HG02943 (cell line): ENCODE results near the gene ECM1.

ENCODE experiments used
- ATAC-seq: cut with Tn5 transposase; IDR thresholded peaks from one replicate; pipeline ENCODE4 v1.9.1; 2021; ENCODE audit warnings: mild to moderate bottlenecking, low read depth, moderate library complexity; ENCODE audit not compliant: unreplicated experiment

ECM1 gene

DNA sequence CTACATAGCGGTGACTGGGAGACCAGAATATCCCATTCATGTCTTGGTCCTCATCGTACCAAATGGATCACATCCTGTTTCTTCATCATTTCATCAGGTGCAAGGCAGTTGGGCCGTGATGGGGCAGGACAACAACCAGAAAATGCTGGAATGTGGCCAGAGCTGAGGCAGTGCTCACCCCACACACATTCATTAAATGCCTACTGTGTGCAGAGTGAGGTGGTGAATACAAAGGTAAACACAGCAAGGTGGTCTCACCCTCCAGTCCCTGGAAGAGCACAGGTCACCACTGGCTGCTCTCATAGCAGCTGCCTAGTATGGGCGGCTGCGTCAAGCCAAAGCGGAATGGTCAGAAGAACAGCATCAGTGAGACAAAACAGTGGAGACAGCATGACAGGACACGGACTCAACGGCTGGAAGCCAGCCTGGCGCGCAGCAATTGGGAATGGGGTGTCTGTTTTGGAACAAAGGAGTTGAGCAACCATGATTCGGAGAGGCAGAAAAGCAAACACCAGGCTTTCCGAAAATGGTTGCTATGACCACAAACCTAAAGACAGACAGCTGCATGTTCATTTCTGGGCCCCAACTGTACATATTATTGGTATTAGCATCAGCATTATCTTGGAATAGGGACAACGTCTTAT lies 35.7 kb downstream of the ECM1 start:
- no peak for ATAC-seq

DNA sequence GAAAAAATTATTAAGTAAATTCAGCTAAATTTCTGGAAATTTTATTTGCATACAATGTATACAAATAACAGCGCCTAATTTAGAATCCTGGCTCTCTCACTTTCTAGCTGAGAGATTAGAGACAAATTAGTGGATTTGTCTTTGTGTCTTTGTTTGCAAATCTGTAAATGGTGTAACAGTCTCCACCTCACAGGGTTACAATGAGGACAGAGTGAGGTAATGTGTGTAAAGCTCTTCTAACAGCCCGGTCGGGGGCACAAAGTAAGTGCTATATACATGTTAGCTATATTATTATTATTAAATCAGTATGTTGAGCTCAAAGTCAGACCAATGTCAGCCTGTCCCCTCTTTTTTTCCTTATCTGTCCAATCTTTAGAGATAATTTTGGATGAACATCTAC lies 36.3 kb downstream of the ECM1 start:
- no peak for ATAC-seq

DNA sequence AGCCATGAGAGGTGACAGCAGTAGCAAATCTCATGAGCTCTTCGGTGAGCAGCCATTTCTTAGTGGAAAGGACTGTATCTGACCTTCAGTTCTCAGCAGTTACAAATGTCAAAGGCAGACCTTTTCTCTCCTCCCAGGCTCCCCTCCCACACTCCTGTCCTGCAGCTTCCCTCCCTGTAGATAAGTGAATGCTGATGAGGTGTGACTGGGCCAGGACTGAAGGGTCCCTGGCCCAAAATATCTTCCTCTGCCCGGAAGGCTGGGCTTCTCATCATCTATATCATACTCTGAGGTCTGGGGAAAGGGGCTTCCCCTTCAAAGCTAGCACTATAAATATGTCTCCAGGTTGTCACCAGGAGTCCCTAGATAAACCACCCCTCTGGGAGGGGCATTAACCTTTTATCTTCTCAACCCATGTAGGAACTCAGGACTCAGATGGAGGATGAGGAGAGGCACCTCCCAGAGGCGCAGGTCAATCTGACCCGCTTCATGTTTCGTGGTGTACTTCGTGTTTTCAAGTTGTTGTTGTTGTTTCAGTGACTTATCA lies 37.6 kb downstream of the ECM1 start:
- ATAC-seq = no peak

DNA sequence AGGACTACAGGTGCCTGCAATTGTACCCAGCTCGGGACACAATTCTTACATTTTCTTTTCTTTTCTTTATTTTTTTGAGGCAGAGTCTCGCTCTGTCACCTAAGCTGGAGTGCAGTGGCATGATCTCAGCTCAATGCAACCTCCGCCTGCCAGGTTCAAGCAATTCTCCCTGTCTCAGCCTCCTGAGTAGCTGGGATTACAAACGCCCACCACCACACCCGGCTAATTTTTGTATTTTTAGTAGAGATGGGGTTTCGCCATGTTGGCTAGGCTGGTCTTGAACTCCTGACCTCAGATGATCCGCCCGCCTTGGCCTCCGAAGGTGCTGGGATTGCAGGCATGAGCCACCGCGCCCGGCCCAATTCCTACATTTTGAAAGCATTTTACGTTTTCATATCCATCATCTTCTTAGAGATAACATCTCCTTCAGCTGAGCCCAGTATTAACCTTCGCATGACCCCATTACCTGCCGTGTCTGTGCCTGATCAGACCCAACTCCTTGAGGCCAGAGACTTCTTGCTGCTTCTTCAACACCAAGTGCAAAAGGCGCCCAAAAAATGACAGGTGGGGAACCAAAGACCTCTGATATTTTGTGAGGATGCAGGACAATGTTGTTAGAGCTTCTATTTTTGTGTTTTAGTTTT lies 38.5 kb downstream of the ECM1 start:
- no peak for ATAC-seq

DNA sequence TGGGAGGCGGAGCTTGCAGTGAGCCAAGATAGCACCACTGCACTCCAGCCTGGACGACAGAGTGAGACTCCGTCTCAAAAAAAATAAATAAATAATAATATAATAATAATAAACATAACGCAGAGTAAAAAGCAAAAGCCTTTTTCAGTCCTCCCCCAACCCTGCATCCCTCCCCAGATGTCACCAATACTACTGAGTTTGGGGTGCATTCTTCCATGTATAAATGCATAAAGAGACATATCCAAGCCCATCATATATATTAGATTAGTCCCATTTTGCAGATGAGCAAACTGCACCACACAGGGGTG lies 40.4 kb downstream of the ECM1 start:
- ATAC-seq = no peak

DNA sequence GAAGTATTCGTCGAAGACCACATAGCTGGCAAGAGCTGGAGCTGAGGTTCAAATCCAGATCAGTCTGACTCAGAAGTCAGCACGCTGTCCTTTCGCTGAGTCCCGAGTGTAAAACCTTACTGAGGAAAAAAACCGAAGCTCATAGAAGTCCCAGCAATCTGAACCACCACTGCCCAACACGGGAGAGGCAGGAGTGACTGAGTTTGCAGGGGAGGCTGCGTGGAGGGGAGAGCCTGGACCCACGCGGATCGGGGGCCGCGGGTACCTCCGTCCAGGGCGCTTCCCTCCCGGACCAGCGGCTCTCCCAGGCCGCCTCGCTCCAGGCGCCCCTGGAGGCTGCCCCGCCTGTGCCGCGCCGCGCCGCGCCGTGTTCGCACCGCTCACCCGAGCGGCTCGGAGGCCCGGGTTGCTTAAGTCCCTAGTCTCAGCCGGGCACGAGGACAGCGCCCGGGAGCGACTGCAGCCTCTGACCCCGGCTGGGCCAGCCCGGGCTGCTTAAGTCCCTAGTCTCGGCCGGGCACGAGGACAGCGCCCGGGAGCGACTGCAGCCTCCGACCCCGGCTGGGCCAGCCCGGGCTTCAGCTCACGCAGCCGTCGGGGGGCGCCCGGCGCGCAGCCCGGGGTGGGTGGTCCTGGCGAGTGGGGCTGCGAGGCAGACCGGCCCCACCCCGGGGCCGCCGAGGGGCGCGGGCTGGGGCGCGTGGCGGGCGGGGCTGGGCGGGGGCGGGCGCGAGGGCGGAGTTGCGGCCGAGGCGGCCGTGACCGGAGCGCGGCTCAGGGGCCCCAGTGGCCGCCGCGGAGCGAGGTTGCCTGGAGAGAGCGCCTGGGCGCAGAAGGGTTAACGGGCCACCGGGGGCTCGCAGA lies 41.0 kb downstream of the ECM1 start, which contains the start of gene ADAMTSL4:
ADAMTSL4 (plus strand) TSS at position 777 of the 864 bp plus-strand sequence. CDS start 2,881 bp downstream, outside the sequence.
- no peak for ATAC-seq

DNA sequence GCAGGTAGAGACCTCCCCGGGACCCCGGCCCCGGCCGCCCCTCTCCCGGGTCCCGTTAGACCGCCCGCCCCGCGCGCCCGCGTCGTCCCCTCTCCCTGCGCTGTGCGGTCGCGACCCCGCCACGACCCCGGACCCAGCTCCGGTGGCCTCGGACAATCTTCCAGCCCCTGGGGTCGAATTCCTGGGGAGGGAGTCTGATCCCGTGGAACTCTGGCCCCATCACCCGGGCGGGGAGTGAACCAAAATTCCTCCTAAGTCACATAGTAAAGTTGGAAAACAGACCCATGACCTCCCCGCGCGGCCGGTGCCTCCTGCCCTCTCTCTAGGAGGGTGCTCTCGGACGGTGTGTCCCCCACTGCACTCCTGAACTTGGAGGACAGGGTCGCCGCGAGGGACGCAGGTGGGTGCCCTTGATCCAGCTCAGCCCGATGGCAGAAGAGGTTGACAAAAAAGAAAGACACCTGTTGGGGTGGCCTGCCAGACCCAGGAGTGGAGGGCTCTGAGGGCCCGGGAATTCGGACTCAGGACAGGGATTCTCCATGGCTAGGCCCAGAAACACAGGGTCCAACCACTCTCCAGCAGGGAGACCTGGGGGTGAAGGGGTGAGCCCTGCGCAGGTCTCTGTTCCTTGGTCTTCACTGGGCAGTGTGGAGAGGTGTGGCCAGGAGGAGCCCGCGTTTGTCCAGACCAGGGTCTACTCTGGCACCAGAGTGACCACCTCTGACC lies 41.8 kb downstream of the ECM1 start:
- ATAC-seq = no peak

DNA sequence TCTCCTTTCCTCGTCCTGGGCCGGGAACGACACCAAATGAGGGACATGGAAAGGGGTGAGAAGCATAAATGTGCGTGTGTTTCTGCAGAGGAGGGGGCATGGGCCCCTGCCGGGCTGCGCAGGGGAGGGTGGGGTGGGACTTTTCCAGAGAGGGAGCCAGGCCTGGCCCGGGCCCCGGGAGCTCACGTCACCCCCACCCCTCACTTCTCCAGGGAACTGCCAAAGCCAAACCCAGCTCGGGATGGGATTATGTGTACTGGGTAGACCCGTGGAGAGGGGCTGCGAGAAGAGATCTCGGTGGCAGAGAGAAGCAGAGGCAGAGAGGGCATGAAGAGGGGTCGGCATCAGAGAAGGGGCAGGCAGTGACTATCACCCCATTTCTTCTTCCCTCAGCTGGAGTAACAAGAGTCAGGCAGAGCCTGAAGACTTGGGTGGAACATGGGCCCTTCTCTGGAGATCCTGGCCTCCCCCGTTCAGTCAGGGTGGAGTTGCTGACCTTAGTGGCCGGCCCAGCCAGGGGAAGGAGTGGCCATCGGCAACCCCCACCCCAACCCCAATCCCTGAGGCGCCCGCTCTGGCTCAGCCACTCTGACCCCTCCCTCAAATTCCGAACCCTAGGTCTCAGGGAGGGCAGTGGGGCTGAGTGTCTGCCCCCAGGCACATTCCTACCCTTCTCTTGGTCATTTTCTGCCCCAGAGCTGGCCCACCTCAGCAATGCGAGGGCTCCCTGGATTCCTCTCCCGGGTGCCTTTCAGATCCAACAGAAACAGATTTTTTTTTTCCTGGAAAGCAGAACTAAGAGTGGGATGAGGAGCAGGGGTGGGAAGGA lies 42.5 kb downstream of the ECM1 start:
- ATAC-seq = no peak

DNA sequence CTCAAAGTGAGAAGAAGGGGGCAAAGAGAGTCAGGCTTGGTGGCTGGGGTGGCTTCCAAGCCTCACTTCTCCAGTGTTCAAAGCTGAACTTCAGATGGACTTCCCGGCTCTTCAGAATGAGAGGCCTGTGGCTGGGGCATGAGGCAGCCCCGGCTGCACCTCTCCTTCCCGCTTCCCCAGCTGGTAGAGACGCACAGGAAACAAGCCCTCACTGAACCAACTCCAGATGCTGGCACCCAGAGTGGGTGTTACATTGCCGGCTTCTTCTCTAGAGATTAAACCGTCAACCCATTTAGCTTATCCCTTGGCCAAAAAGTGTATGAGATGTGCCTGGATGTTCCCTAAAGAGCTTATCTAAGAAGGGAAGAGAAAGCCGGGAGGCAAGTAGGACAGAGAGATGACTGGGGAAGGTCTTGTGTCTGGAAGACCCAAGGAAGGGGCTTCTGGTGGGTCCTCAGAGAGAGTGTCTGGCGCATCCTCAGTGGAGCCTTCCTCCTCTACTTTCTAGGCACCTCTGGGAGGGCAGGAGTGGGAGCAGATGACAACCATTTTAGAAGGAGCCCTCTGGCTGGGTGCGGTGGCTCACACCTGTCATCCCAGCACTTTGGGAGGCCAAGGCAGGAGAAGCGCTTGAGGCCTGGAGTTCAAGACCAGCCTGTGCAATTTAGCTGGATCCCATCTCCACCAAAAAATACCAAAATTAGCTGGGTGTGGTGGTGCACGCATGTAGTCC lies 43.3 kb downstream of the ECM1 start:
- ATAC-seq = no peak

DNA sequence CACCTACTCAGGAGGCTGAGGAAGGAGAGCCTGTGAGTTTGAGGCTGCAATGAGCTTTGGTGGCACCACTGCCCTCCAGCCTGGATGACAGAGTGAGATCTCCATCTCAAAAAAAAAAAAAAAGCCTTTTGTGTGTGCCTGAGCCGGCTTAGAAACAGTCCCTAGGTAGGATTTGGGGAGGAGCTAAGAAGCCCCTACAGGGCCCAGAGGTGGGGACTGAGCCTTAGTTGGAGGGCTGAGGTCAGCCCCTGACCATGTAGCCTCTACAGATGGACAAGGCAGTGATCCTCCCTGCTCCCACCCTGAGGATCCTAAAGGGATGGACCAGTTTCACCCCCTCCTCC lies 43.8 kb downstream of the ECM1 start:
- ATAC-seq = no peak

DNA sequence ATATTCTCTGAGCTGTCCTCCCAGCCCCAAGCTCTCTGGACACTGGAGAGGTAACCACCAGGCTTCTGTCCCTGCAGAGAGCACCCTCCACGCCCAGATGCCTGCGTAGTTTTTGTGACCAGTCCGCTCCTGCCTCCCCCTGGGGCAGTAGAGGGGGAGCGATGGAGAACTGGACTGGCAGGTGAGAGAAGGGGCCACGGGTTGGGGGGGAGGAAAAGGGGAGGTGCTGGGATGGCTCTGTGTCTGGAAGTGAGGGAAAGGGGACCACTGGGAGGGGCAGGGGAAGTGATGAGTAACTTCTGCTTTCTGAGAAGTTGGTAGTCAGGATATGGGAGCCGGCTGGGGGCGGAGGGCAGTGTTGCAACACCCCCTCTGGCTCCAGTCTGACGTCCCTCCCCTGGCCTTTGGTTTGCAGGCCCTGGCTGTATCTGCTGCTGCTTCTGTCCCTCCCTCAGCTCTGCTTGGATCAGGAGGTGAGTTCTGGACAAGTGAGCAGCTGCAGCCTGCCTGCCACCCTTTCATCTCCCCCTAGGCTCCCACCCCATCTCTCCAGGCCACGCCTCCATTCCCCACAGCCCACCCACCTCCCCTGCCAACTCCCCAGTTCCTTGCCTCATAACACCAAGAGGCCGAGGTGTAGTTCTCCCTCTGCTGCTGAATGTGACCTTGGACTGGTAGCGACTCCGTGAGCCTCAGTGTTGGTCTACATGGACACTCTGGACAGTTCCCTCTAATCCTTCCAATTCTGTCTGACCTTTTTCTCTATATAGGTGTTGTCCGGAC lies 44.4 kb downstream of the ECM1 start:
- ATAC-seq = no peak

DNA sequence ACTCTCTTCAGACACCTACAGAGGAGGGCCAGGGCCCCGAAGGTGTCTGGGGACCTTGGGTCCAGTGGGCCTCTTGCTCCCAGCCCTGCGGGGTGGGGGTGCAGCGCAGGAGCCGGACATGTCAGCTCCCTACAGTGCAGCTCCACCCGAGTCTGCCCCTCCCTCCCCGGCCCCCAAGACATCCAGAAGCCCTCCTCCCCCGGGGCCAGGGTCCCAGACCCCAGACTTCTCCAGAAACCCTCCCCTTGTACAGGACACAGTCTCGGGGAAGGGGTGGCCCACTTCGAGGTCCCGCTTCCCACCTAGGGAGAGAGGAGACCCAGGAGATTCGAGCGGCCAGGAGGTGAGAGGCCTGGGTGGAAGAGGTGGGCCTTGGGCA lies 45.0 kb downstream of the ECM1 start:
- ATAC-seq = no peak

DNA sequence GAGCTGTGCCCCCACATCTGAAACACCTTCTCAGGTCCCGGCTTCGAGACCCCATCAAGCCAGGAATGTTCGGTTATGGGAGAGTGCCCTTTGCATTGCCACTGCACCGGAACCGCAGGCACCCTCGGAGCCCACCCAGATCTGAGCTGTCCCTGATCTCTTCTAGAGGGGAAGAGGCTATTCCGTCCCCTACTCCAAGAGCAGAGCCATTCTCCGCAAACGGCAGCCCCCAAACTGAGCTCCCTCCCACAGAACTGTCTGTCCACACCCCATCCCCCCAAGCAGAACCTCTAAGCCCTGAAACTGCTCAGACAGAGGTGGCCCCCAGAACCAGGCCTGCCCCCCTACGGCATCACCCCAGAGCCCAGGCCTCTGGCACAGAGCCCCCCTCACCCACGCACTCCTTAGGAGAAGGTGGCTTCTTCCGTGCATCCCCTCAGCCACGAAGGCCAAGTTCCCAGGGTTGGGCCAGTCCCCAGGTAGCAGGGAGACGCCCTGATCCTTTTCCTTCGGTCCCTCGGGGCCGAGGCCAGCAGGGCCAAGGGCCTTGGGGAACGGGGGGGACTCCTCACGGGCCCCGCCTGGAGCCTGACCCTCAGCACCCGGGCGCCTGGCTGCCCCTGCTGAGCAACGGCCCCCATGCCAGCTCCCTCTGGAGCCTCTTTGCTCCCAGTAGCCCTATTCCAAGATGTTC lies 45.6 kb downstream of the ECM1 start:
- ATAC-seq = no peak

DNA sequence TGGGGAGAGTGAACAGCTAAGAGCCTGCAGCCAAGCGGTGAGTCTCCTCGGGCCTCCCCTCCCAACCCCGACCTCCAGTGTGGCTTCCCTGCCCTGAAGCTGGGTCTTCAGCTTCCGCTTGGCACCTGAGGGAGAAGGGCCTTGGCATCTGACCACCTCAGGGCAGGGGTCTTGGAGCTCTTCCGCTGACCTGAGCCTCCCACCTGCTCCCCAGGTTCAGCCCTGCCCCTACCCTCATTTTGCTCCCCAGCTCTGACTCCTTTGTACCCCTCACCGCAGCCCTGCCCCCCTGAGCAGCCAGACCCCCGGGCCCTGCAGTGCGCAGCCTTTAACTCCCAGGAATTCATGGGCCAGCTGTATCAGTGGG lies 46.2 kb downstream of the ECM1 start:
- no peak for ATAC-seq

DNA sequence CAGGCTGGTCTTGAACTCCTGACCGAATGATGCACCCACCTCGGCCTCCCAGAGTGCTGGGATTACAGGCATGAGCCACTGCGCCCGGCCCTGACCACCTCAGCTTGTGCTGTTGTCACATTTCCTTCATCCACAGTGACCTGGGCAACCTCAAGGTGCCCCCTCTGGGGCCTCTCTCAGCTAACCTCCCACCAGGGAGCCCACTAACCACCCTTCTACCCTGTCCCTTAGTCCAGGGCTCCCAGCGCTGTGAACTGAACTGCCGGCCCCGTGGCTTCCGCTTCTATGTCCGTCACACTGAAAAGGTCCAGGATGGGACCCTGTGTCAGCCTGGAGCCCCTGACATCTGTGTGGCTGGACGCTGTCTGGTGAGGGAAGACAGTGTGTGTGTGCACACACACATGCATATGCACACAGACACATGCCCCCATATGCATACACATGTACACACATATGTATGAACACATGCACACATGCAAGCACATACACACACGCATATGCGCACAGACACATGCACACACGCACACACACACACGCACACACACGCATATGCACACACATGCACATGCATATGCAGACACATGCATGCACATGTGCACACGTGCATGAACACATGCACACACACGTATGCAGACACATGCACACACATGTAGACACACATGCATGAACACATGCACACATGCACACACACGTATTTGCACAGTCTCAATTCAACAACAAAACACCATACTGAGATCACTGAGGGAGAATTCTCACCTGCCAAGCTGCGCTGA lies 47.5 kb downstream of the ECM1 start:
- no peak for ATAC-seq

DNA sequence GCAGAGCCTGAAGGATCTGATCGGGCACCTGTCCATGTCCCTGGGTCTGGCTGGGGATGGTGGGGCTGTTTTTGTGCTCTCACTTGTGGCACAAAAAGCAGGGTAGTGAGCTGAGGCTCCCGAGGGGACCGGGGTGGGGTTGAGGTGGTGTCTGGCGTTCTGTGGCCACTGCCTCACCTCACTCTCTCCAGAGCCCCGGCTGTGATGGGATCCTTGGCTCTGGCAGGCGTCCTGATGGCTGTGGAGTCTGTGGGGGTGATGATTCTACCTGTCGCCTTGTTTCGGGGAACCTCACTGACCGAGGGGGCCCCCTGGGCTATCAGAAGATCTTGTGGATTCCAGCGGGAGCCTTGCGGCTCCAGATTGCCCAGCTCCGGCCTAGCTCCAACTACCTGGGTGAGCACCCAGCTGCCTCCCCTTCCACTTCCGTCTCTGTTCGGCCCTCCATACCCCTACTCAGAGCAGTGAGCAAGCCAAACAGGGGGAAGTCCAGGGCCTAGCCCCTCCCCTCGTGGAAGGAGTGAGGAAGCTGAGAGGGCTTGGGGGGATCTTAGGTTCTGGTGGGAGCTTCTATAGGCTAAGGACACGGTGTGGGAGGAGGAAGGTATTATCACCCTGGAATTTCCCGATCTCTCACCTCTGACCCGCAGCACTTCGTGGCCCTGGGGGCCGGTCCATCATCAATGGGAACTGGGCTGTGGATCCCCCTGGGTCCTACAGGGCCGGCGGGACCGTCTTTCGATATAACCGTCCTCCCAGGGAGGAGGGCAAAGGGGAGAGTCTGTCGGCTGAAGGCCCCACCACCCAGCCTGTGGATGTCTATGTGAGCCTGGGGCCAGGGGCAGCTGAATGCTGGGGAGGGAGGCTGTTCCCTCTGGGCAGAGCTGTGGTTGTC lies 48.3 kb downstream of the ECM1 start:
- no peak for ATAC-seq
